GM12878 (cell line): ENCODE data around the gene AP2B1. TPM values are rescaled to one million over a fixed set of nuclear protein-coding genes. Genes with fewer than 3 reads are reported as not detected.

ENCODE experiments used
- ATAC-seq: fragments of 200-7000 bp; cut with Tn5 transposase; 3 replicates; pipeline ENCODE4 v1.9.1; 2020; ENCODE audit warnings: mild to moderate bottlenecking, moderate library complexity
- BruUV-seq: library from RNA; stranded (reverse); fragments of 400-500 nt; replicated peaks from 2 replicates; lab custom pipeline; 2021; lab: Mats Ljungman, UMichigan
- CTCF ChIA-PET: fragments of 300-600 bp; sonication (Branson Sonifier 250); formaldehyde crosslinking; extraction: SDS; loops from one replicate; lab custom pipeline; 2021; ENCODE audit warnings: inconsistent platforms; lab: Yijun Ruan, JAX
- POLR2A ChIA-PET: fragments of 350-600 bp; formaldehyde crosslinking; extraction: SDS; loops from one replicate; lab custom pipeline; 2021; ENCODE audit warnings: inconsistent platforms; lab: Charles Lee
- RAD21 ChIA-PET: fragments of 300-600 bp; sonication (Branson Sonifier 250); formaldehyde crosslinking; loops from one replicate; lab custom pipeline; 2023; ENCODE audit warnings: antibody characterized with exemption; ENCODE audit not compliant: unreplicated experiment; lab: Charles Lee
- SMC1A ChIA-PET: fragments of 300-600 bp; sonication (Branson Sonifier 250); formaldehyde crosslinking; loops from one replicate; lab custom pipeline; 2023; ENCODE audit not compliant: unreplicated experiment, uncharacterized antibody; lab: Charles Lee
- DNase-seq: peaks from one replicate; pipeline ENCODE4 v3.0.0-alpha.2; 2011; ENCODE audit warnings: low read depth, low spot score
- FAIRE-seq: peaks from 3 replicates; lab custom pipeline; 2011; peaks lifted over from hg19 to GRCh38; lab: Jason Lieb, UNC
- H2AFZ ChIP-seq: 2 replicates; pipeline ENCODE4 v1.6.0; 2011; ENCODE audit warnings: low read depth, low read length, control low read depth; ENCODE audit not compliant: control insufficient read depth
- H3K27ac ChIP-seq: 2 replicates; pipeline ENCODE4 v1.5.1; 2011; ENCODE audit warnings: control low read depth; ENCODE audit not compliant: control insufficient read depth, insufficient read depth
- H3K27me3 ChIP-seq, 2 experiments: replicated peaks in 1 of 2; 2 replicates each; pipeline versions ENCODE4 v1.6.0 to v1.6.1; 2011; ENCODE audit warnings: low read length in 1 of 2; ENCODE audit not compliant: control insufficient read depth in 2 of 2, insufficient read depth in 2 of 2
- H3K36me3 ChIP-seq, 2 experiments: 2 replicates each; pipeline ENCODE4 v1.5.1; 2011; ENCODE audit warnings: low read length in 1 of 2; ENCODE audit not compliant: control insufficient read depth in 2 of 2, insufficient read depth in 2 of 2
- H3K4me1 ChIP-seq: 2 replicates; pipeline ENCODE4 v1.6.1; 2011; ENCODE audit warnings: mild to moderate bottlenecking, low read length, moderate library complexity, mixed read lengths; ENCODE audit not compliant: control insufficient read depth, insufficient read depth
- H3K4me2 ChIP-seq: 2 replicates; pipeline ENCODE4 v1.6.0; 2011; ENCODE audit warnings: control low read depth; ENCODE audit not compliant: control insufficient read depth, insufficient read depth
- H3K4me3 ChIP-seq: fragments of 200-600 bp; sonication (generic); 2 replicates; pipeline ENCODE4 v1.5.1; 2016
- H3K79me2 ChIP-seq: 2 replicates; pipeline ENCODE4 v1.6.0; 2011; ENCODE audit warnings: low read length; ENCODE audit not compliant: control insufficient read depth, insufficient read depth
- H3K9ac ChIP-seq: 2 replicates; pipeline ENCODE4 v1.8.0; 2011; ENCODE audit warnings: low read length, control low read depth, mixed read lengths; ENCODE audit not compliant: control insufficient read depth, insufficient read depth
- H3K9me3 ChIP-seq: replicated peaks from 3 replicates; pipeline ENCODE4 v1.5.1; 2011; ENCODE audit warnings: mild to moderate bottlenecking, low read length; ENCODE audit not compliant: control insufficient read depth, insufficient read depth
- H4K20me1 ChIP-seq: 2 replicates; pipeline ENCODE4 v1.6.0; 2011; ENCODE audit not compliant: control insufficient read depth, insufficient read depth
- ATF3 ChIP-seq: IDR thresholded peaks from 2 replicates; pipeline ENCODE4 v1.6.1; 2011; ENCODE audit warnings: low read depth, mild to moderate bottlenecking, low read length, moderate library complexity, borderline replicate concordance; ENCODE audit errors: extremely low read depth
- DPF2 ChIP-seq: fragments of 450-650 bp; IDR thresholded peaks from 2 replicates; pipeline ENCODE4 v1.6.1; 2017; ENCODE audit warnings: mild to moderate bottlenecking
- ELK1 ChIP-seq: IDR thresholded peaks from 2 replicates; pipeline ENCODE4 v1.6.1; 2012; ENCODE audit warnings: low read depth, low read length, improper control_type of control experiment
- FOXK2 ChIP-seq: fragments of 450-650 bp; IDR thresholded peaks from 2 replicates; pipeline ENCODE4 v1.6.1; 2017; ENCODE audit warnings: mild to moderate bottlenecking, moderate library complexity
- GABPA ChIP-seq: IDR thresholded peaks from 2 replicates; pipeline ENCODE4 v1.6.1; 2014; ENCODE audit warnings: antibody characterized with exemption, low read depth, mild to moderate bottlenecking, inconsistent platforms
- IRF4 ChIP-seq: IDR thresholded peaks from 2 replicates; pipeline ENCODE4 v1.6.1; 2011; ENCODE audit warnings: low read depth, low read length
- JUNB ChIP-seq: IDR thresholded peaks from 2 replicates; pipeline ENCODE4 v1.6.1; 2016; ENCODE audit warnings: antibody characterized with exemption, mild to moderate bottlenecking
- MEF2A ChIP-seq: IDR thresholded peaks from 2 replicates; pipeline ENCODE4 v1.6.1; 2011; ENCODE audit warnings: low read depth, mild to moderate bottlenecking, low read length, moderate library complexity; ENCODE audit not compliant: insufficient read depth
- NFXL1 ChIP-seq: fragments of 450-650 bp; IDR thresholded peaks from 2 replicates; pipeline ENCODE4 v1.6.1; 2017; ENCODE audit warnings: antibody characterized with exemption, mild to moderate bottlenecking, borderline replicate concordance
- NR2F1 ChIP-seq: fragments of 450-650 bp; conservative IDR thresholded peaks from 2 replicates; pipeline ENCODE4 v1.6.1; 2017; ENCODE audit warnings: mild to moderate bottlenecking
- SUPT20H ChIP-seq: IDR thresholded peaks from 2 replicates; pipeline ENCODE4 v1.6.1; 2011; ENCODE audit warnings: low read depth, mild to moderate bottlenecking, low read length, moderate library complexity, borderline replicate concordance; ENCODE audit not compliant: control insufficient read depth
- TCF7 ChIP-seq: IDR thresholded peaks from 2 replicates; pipeline ENCODE4 v1.6.1; 2014; ENCODE audit warnings: antibody characterized with exemption, borderline replicate concordance
- ZNF687 ChIP-seq: fragments of 450-650 bp; IDR thresholded peaks from 2 replicates; pipeline ENCODE4 v1.6.1; 2017; ENCODE audit warnings: mild to moderate bottlenecking, moderate library complexity
- ZSCAN29 ChIP-seq: fragments of 450-650 bp; IDR thresholded peaks from 2 replicates; pipeline ENCODE4 v1.6.1; 2017; ENCODE audit warnings: mild to moderate bottlenecking, moderate library complexity
- WGBS: methylation state at CpG from one replicate; pipeline ENCODE4 v1.1.6; 2016; ENCODE audit warnings: low lambda C conversion rate; ENCODE audit not compliant: insufficient replicate concordance, insufficient coverage; ENCODE audit errors: missing lambda C conversion rate; 5-methylcytosine and 5-hydroxymethylcytosine counted together
- in situ Hi-C: fragments of 300-500 bp; cut with MboI; formaldehyde crosslinking; loops from 9 replicates; pipeline ENCODE4 v1.14.3; 2018; ENCODE audit warnings: mixed read lengths
- intact Hi-C: fragments of 100-400 bp; cut with micrococcal nuclease; formaldehyde crosslinking; loops from one replicate; pipeline ENCODE4 v1.14.2; 2022; ENCODE audit not compliant: unreplicated experiment
- polyA plus RNA-seq, 11 experiments: library from polyadenylated mRNA; depleted of rRNA in 4 of 11; unstranded in 6 of 11; stranded (reverse) in 5 of 11; fragments of >200 nt; fragmentation: Nextera tagmentation in 4 of 11; fragmentation: Illumina TruSeq in 1 of 11; extraction: Ambion mirVana in 4 of 11; extraction: Trizol in 1 of 11; gene quantifications; 1 replicate in 1 of 11; 2 replicates in 10 of 11; pipeline versions ENCODE4 v1.2.1 to v1.2.3, GENCODE V29; 2011 to 2016; ENCODE audit warnings: inconsistent platforms in 2 of 11, missing spikeins in 2 of 11, low read depth in 1 of 11
- total RNA-seq, 4 experiments: library from RNA; depleted of rRNA in 3 of 4; stranded (reverse); fragments of >200 nt in 3 of 4; fragmentation: Illumina TruSeq in 1 of 4; extraction: Trizol in 1 of 4; gene quantifications; 2 replicates each; pipeline versions ENCODE4 v1.2.1 to v1.2.3, GENCODE V29; 2013 to 2021
- TF ChIP-seq, protein P1 (sequence below): fragments of 450-650 bp; IDR thresholded peaks from 2 replicates; pipeline ENCODE4 v1.6.1; 2016; ENCODE audit warnings: mild to moderate bottlenecking
- TF ChIP-seq, protein P2 (sequence below): fragments of 450-650 bp; IDR thresholded peaks from 2 replicates; pipeline ENCODE4 v1.6.1; 2018; ENCODE audit warnings: borderline replicate concordance, mild to moderate bottlenecking; ENCODE audit not compliant: partially characterized antibody

The AP2B1 gene
- total and polyA plus RNA-seq, 10 of the 15 experiments (the other 5 are each of a cell fraction or from before 2014, with no cell fraction given) = 18.6 to 112 (median 53.9) TPM

DNA sequence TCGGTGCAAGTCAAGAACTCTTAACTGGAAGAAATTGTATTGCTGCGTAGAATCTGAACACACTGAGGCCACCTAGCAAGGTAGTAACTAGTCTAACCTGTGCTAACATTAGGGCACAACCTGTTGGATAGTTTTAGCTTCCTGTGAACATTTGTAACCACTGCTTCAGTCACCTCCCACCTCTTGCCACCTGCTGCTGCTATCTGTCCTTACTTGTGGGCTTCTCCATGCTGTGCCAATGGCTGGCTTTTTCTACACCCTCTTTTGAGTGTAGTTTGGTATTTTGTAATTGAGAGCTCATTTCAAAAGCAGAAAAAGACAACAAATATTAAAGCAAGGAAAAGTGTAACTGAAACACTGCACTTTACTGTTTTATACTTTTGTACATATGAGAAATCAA, 136.6 kb downstream of the AP2B1 start (continued):
- no peak for TF ChIP-seq SUPT20H
- no peak for TF ChIP-seq TCF7
- TF ChIP-seq MEF2A = no peak
- TF ChIP-seq, protein P1, sequence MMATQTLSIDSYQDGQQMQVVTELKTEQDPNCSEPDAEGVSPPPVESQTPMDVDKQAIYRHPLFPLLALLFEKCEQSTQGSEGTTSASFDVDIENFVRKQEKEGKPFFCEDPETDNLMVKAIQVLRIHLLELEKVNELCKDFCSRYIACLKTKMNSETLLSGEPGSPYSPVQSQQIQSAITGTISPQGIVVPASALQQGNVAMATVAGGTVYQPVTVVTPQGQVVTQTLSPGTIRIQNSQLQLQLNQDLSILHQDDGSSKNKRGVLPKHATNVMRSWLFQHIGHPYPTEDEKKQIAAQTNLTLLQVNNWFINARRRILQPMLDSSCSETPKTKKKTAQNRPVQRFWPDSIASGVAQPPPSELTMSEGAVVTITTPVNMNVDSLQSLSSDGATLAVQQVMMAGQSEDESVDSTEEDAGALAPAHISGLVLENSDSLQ = no peak
- TF ChIP-seq GABPA = no peak
- TF ChIP-seq ZSCAN29 = no peak
- no peak for TF ChIP-seq IRF4
- no peak for TF ChIP-seq NFXL1
- no peak for TF ChIP-seq DPF2
- no peak for TF ChIP-seq ATF3
- TF ChIP-seq JUNB = no peak
- TF ChIP-seq, all 136 proteins: peak for 0

DNA sequence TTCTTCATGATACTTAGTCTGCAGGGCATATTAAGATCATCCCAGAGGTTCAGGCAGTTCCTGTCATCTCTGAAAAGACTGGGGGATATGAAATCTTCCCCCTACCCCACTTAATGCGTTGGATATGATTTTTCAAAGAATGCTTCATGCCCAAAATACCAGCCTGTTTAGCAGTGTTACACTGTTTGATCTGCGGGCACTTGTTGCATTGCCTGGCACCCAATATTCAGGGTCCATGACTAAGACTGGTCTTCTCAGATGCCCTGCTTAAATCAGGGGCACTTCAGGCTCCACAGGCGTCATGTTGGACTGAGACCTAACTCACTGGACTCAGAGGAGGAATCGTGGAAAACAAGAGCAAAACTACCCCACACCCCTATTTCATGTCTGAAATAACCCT, 137.9 kb downstream of the AP2B1 start:
- ChIA-PET RAD21 (no interaction called here), POLR2A (no interaction called here), CTCF (no interaction called here), SMC1A (no interaction called here)
- no peak for DNase-seq
- WGBS = 96% methylated on average over 4 of the region's 4 CpGs
- intact Hi-C loops (no loop called here), in situ Hi-C loops (no loop called here)
- Histone ChIP-seq H3K27ac (no peak overlapping the region), H4K20me1 (no peaks in the 10 kb centered on the region), H2AFZ (no peak overlapping the region), H3K27me3 (no peaks in the 10 kb centered on the region), H3K9me3 (no peaks in the 10 kb centered on the region), H3K9ac (no peak overlapping the region), H3K4me3 (no peak overlapping the region), H3K4me2 (no peak overlapping the region), H3K79me2 (no peaks in the 10 kb centered on the region), H3K4me1 (no peaks in the 10 kb centered on the region), H3K36me3 (peaks cover 3 to 7% of the 10 kb centered on the region in 2 experiments; a peak in 3 of 4 replicates)
- FAIRE-seq = no peak
- ATAC-seq = no peak
- TF ChIP-seq ZNF687 (no peak), FOXK2 (no peak), ELK1 (no peak), NR2F1 (no peak)
- TF ChIP-seq, protein P2, sequence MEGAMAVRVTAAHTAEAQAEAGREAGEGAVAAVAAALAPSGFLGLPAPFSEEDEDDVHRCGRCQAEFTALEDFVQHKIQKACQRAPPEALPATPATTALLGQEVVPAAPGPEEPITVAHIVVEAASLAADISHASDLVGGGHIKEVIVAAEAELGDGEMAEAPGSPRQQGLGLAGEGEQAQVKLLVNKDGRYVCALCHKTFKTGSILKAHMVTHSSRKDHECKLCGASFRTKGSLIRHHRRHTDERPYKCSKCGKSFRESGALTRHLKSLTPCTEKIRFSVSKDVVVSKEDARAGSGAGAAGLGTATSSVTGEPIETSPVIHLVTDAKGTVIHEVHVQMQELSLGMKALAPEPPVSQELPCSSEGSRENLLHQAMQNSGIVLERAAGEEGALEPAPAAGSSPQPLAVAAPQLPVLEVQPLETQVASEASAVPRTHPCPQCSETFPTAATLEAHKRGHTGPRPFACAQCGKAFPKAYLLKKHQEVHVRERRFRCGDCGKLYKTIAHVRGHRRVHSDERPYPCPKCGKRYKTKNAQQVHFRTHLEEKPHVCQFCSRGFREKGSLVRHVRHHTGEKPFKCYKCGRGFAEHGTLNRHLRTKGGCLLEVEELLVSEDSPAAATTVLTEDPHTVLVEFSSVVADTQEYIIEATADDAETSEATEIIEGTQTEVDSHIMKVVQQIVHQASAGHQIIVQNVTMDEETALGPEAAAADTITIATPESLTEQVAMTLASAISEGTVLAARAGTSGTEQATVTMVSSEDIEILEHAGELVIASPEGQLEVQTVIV = no peak
- no TSS peak for BruUV-seq
